Adrenal gland (tissue), 5 donors: ENCODE measurements around the gene NCL.

Experiments used
- POLR2A ChIP-seq, 2 donors: fragments of 450-650 bp; IDR thresholded peaks; one replicate each; pipeline ENCODE4 v1.6.1; 2017; ENCODE audit warnings: antibody characterized with exemption in 2 of 2, mild to moderate bottlenecking in 2 of 2, moderate library complexity in 1 of 2
- TF ChIP-seq, protein P1 (sequence below), 6 experiments: fragments of 450-650 bp in 4 of 6; fragments of 200-600 bp in 2 of 6; sonication (generic) in 1 of 6; IDR thresholded peaks; 1 replicate in 5 of 6; 2 replicates in 1 of 6; pipeline versions ENCODE4 v1.5.1 to v1.8.0; 2016 to 2021; ENCODE audit warnings: antibody characterized with exemption in 6 of 6, mild to moderate bottlenecking in 2 of 6, moderate library complexity in 1 of 6
- donor health status: DM: no; HTN: no; CAD: no.

DNA sequence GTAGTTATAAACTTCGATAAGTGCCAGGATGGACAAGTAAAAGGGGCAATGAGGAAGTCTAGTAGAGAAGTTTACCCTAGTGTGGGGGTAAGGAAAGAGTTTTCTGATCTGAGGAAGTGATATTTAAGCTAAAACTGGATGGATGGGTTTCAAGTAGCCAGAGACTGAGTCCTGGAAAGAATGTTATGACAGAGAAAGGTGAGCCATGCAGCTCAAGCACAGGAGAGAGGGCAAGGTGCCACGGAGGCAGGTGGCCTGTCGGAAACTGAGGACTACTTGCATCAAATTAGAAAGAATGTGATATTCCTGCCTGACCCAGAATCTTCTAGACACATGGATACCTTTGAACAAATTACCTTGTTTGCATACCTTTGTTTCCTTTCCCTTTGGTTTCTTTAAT is 39.5 kb upstream of the NCL start:
- TF ChIP-seq, protein P1, sequence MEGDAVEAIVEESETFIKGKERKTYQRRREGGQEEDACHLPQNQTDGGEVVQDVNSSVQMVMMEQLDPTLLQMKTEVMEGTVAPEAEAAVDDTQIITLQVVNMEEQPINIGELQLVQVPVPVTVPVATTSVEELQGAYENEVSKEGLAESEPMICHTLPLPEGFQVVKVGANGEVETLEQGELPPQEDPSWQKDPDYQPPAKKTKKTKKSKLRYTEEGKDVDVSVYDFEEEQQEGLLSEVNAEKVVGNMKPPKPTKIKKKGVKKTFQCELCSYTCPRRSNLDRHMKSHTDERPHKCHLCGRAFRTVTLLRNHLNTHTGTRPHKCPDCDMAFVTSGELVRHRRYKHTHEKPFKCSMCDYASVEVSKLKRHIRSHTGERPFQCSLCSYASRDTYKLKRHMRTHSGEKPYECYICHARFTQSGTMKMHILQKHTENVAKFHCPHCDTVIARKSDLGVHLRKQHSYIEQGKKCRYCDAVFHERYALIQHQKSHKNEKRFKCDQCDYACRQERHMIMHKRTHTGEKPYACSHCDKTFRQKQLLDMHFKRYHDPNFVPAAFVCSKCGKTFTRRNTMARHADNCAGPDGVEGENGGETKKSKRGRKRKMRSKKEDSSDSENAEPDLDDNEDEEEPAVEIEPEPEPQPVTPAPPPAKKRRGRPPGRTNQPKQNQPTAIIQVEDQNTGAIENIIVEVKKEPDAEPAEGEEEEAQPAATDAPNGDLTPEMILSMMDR (IDR thresholded peaks at IDR 0.05) = no peak
- TF ChIP-seq POLR2A (IDR thresholded peaks at IDR 0.05) = no peak
